Measurements from ENCODE around the gene DIP2C. TPM values are rescaled to one million over a fixed set of nuclear protein-coding genes. Genes with fewer than 3 reads are reported as not detected.

Gene DIP2C
- total and polyA plus RNA-seq, 2 donors = 21.0 to 24.3 TPM

DNA sequence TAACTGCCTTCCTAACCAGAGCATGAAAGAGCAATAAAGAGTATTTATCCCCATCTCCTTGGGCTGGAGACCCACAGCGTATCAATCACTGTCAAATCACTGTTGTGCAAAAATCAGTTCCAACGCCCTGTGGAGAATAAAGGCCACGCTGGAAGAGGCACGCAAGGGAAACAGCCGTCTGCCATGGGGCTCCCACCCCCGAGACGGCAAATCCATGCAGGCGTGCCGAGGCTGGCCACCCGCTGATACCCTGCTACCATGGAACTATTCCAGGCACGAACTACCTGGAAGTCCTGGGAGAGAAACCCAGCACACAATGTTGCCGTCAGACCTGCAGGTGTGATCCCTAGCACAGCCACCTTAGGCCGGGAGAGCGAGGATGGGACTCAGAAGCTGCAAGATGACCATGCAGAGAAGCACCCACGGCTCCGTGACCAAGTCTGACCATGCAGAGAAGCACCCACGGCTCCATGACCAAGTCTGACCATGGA is 185.3 kb downstream of the DIP2C start:
- WGBS = 96% methylated on average over 17 of the region's 17 CpGs
- Histone ChIP-seq H3K4me3 (ENCODE audit: low read depth, low read length) (no peak overlapping the region), H3K36me3 (ENCODE audit: insufficient read depth) (no peaks in the 10 kb centered on the region), H3K4me1 (ENCODE audit: insufficient read depth) (no peaks in the 10 kb centered on the region), H3K27ac (ENCODE audit: low read depth) (no peak overlapping the region)
- no peak for DNase-seq (ENCODE audit: extremely low spot score)

DNA sequence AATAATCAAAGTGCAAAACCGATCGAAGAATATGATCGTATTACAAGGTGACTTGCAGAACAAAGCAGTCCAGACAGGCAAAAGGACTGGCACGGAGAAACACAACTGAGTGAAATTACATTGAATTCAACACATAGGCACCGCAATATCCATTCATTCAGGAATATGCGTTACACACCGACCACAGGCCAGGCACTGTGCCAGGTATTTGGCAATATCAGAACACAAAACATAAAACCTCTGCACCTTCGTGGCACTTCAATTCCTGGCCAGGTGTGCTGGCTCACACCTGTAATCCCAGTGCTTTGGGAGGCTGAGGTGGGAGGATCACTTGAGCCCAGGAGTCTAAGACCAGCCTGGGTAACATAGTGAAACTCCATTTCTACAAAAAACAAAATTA is 187.9 kb downstream of the DIP2C start:
- no peak overlapping the region for H3K27ac ChIP-seq (ENCODE audit: low read depth)
- H3K4me1 ChIP-seq (ENCODE audit: insufficient read depth) = no peaks in the 10 kb centered on the region
- 79% methylated on average over 8 of the region's 8 CpGs for WGBS
- no peak overlapping the region for H3K4me3 ChIP-seq (ENCODE audit: low read depth, low read length)
- no peak for DNase-seq (ENCODE audit: extremely low spot score)
- H3K36me3 ChIP-seq (ENCODE audit: insufficient read depth) = no peaks in the 10 kb centered on the region

DNA sequence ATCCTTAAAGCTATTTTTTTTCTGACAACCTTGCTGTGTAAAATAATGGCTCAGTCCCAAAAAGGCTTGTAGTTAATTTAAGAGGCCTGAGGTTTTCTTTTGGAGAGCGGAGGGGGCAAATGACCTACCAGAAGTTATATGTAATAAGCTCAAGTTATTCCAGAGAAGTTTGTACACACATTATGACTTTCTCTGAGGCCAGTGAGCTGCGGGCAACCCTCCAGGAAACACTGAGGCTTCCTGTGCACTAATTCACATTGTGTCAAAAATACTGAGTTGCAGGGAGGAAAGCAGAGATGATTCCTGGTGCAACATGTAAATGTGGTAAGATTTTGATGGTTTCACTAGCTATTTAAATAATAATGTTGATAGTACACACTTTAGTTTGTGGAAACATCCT is 188.6 kb downstream of the DIP2C start:
- H3K4me1 ChIP-seq (ENCODE audit: insufficient read depth) = no peaks in the 10 kb centered on the region
- 30% methylated on average over 2 of the region's 2 CpGs for WGBS
- no peak for DNase-seq (ENCODE audit: extremely low spot score)
- H3K27ac ChIP-seq (ENCODE audit: low read depth) = no peak overlapping the region
- no peak overlapping the region for H3K4me3 ChIP-seq (ENCODE audit: low read depth, low read length)
- no peaks in the 10 kb centered on the region for H3K36me3 ChIP-seq (ENCODE audit: insufficient read depth)

DNA sequence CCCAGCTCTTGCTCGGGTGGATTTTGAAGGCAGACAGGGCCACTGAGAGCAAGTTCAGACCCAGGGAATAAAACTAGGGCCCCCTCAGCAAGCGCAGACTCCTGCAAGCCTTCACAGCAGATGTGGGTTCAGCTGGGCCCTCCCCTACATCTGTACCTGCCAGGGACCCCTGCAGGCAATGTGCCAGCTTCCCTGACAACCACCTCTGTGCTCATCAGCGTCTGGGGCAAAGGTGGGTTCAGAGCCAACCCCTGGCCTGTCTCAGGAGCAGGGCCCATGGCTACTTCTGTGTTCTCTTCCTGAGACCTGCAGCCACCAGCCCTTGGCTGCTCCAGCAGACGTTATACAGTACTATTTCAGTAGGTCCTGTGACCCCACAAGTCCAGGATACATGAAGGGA is 189.5 kb downstream of the DIP2C start:
- Histone ChIP-seq H3K4me1 (ENCODE audit: insufficient read depth) (no peaks in the 10 kb centered on the region), H3K27ac (ENCODE audit: low read depth) (no peak overlapping the region), H3K36me3 (ENCODE audit: insufficient read depth) (no peaks in the 10 kb centered on the region), H3K4me3 (ENCODE audit: low read depth, low read length) (no peak overlapping the region)
- WGBS = 71% methylated on average over 4 of the region's 4 CpGs
- no peak for DNase-seq (ENCODE audit: extremely low spot score)

DNA sequence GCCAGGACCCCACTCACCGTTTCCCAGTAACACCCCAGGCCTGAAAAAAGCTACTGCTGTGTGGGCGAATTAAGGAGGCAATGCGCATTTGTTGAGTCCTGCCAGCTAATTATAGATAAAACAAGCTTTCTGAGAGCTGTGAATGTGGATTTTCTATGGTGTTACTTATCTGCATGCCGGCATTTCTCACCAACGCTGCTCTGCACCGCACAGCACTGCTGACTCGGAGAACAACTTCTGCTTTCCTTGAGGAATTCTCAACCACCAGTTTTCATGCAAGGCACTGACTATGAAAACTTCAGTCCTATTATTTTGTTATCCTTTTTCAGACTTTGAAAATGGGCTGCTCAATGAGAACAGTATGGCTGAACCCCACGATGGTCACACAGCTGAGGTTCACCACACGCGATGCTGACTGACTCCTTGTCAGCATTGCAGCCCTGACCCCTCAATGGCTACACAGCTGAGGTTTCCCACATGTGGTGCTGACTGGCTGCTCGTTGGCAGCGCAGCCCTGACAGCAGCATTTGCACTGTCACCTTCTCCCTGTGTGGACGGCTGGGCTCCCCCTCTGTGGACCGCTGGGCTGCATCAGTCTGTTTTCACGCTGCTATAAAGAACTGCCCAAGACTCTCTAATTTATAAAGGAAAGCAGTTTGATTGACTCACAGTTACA is 190.6 kb downstream of the DIP2C start:
- no peak overlapping the region for H3K4me3 ChIP-seq (ENCODE audit: low read depth, low read length)
- H3K27ac ChIP-seq (ENCODE audit: low read depth) = no peak overlapping the region
- no peak for DNase-seq (ENCODE audit: extremely low spot score)
- H3K4me1 ChIP-seq (ENCODE audit: insufficient read depth) = no peaks in the 10 kb centered on the region
- H3K36me3 ChIP-seq (ENCODE audit: insufficient read depth) = no peaks in the 10 kb centered on the region
- 87% methylated on average over 15 of the region's 15 CpGs for WGBS

DNA sequence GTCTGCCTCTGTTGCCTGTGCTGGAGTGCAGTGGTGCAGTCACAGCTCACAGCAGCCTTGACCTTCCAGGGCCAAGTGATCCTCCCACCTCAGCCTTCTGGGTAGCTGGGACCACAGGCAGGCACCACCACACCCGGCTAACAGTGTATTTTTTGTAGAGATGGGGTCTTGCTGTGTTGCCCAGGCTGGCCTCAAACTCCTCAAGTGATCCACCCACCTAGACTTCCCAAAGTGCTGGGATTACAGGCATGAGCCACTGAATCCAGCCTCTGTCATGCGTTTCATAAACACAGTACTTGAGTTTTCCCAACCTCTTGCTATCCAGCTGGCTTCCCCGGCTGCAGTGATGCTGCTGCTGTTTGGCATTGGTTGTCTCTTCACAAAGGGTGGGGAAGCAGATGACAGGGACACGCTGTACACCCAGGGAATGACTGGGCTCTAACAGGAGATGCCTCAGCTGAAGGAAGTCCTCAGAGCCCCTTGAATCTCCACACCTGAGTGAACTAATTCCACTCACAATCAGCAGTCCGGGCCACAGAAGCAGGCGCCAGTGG is 191.5 kb downstream of the DIP2C start:
- H3K4me1 ChIP-seq (ENCODE audit: insufficient read depth) = no peaks in the 10 kb centered on the region
- H3K27ac ChIP-seq (ENCODE audit: low read depth) = no peak overlapping the region
- 75% methylated on average over 6 of the region's 6 CpGs for WGBS
- no peak overlapping the region for H3K4me3 ChIP-seq (ENCODE audit: low read depth, low read length)
- no peaks in the 10 kb centered on the region for H3K36me3 ChIP-seq (ENCODE audit: insufficient read depth)
- DNase-seq (ENCODE audit: extremely low spot score) = no peak

DNA sequence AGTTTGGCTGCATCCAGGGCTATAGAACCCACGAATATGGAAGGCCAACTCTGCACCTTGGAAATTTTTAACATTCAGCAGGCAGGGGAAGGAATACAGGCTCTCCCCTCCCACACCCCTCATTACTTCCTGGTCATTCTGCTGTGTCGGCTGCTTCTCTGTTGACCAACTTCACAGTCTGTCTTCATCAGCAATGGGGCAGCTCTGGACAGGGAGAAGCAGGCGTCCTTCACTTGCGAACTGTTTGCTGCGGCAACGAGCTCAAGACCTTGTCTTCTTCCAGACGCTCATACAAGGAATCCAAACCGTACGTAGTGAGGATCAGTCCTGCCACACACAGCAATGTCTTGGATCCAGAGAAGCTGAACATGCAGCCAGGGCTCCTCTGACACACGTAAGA is 192.2 kb downstream of the DIP2C start:
- H3K4me3 ChIP-seq (ENCODE audit: low read depth, low read length) = no peak overlapping the region
- H3K4me1 ChIP-seq (ENCODE audit: insufficient read depth) = no peaks in the 10 kb centered on the region
- H3K27ac ChIP-seq (ENCODE audit: low read depth) = no peak overlapping the region
- no peak for DNase-seq (ENCODE audit: extremely low spot score)
- WGBS = 91% methylated on average over 10 of the region's 10 CpGs
- no peaks in the 10 kb centered on the region for H3K36me3 ChIP-seq (ENCODE audit: insufficient read depth)

DNA sequence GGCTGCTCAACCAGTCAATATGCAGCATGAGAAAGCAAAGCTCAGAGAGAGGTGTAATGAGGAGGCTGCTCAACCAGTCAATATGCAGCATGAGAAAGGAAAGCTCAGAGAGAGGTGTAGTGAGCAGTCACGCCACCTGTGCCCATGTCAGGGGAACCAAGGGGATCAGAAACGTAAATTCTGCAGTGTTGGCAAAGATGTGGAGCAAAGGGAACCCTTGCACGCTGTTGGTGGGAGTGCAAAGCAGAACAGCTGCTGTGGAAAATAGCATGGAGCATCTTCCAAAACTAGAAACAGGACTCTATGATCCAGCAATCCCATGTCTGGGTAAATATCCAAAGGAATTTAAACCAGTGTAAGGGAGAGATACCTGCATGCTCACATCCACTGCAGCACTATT is 194.9 kb downstream of the DIP2C start:
- Histone ChIP-seq H3K4me3 (ENCODE audit: low read depth, low read length) (no peak overlapping the region), H3K36me3 (ENCODE audit: insufficient read depth) (no peaks in the 10 kb centered on the region), H3K27ac (ENCODE audit: low read depth) (no peak overlapping the region), H3K4me1 (ENCODE audit: insufficient read depth) (no peaks in the 10 kb centered on the region)
- no peak for DNase-seq (ENCODE audit: extremely low spot score)
- WGBS = 74% methylated on average over 3 of the region's 3 CpGs

DNA sequence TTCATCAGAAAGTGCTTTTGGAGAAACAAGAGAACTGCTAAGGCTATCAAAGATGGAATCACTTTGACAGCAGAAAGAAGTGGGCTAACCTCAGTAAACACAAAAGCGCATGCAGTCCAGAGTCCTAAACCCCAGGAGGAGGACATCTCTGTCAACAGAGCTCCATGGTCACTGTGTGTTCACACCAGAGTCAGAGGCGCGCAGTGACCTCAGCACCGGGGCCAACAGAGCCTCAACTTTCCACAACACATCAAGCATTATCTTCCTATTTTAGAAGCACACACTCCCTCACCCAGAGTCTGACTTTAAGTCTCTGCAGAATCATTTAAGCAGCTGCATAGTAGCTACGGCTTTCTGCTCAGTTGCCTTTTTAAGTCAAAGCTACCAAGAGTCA is 195.3 kb downstream of the DIP2C start:
- H3K4me1 ChIP-seq (ENCODE audit: insufficient read depth) = no peaks in the 10 kb centered on the region
- H3K27ac ChIP-seq (ENCODE audit: low read depth) = no peak overlapping the region
- no peak overlapping the region for H3K4me3 ChIP-seq (ENCODE audit: low read depth, low read length)
- no peaks in the 10 kb centered on the region for H3K36me3 ChIP-seq (ENCODE audit: insufficient read depth)
- DNase-seq (ENCODE audit: extremely low spot score) = no peak
- 61% methylated on average over 5 of the region's 5 CpGs for WGBS

DNA sequence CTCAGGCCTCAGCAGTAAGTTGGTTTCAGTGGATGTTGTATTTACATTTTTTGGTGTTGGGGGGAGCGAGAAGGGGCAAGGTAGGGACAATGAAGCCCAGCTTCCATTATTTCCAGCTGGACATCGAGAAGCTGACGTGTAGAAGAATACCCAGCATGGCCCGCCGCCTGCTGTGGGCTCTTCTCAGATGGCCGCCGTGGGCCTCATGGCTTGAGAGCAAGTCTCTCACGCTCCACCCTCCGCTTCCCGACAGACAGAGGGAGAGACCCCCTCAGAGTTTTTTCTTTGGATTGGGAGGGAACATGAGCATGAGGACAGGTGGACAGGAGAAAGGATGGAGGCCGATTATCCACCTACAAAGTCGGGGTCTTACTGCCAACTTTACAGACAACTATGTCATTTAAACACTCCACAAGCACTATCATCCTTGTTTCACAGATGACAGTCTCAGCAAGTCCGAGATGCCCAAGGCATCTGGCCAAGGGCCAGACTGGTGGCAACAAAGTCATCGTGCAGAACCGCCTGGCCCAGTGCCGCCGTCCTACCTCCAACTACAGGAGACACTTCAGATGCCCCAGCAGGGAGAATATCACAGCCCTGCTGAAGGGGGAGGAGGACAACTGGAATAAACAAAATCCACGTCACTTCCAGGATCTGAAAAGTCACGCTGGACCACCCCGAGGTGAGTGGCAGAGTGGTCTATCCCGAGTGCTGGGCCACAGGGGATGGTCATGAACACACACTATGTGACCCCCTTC is 195.9 kb downstream of the DIP2C start:
- WGBS = 92% methylated on average over 21 of the region's 21 CpGs
- no peaks in the 10 kb centered on the region for H3K36me3 ChIP-seq (ENCODE audit: insufficient read depth)
- H3K27ac ChIP-seq (ENCODE audit: low read depth) = no peak overlapping the region
- H3K4me1 ChIP-seq (ENCODE audit: insufficient read depth) = no peaks in the 10 kb centered on the region
- no peak overlapping the region for H3K4me3 ChIP-seq (ENCODE audit: low read depth, low read length)
- no peak for DNase-seq (ENCODE audit: extremely low spot score)

DNA sequence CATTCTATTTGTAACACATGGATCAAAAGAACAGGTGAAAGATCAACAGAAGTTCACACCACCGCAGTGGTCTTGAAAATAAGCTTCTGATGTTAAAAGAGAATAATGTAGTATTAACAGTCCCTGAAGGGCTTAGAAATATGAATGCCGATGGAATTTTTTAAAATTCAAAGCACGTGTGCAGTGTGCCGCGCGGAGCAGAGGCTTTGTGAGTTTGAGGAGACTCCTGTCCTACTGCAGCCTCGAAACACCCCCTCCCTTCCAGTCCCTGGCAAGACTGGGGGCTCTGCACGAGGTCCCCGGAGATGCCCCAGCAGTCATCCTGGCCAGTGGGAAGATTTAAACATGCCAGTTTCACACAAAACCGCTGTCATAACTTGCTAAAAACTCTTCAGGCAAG is 196.6 kb downstream of the DIP2C start:
- no peaks in the 10 kb centered on the region for H3K4me1 ChIP-seq (ENCODE audit: insufficient read depth)
- DNase-seq (ENCODE audit: extremely low spot score) = no peak

DNA sequence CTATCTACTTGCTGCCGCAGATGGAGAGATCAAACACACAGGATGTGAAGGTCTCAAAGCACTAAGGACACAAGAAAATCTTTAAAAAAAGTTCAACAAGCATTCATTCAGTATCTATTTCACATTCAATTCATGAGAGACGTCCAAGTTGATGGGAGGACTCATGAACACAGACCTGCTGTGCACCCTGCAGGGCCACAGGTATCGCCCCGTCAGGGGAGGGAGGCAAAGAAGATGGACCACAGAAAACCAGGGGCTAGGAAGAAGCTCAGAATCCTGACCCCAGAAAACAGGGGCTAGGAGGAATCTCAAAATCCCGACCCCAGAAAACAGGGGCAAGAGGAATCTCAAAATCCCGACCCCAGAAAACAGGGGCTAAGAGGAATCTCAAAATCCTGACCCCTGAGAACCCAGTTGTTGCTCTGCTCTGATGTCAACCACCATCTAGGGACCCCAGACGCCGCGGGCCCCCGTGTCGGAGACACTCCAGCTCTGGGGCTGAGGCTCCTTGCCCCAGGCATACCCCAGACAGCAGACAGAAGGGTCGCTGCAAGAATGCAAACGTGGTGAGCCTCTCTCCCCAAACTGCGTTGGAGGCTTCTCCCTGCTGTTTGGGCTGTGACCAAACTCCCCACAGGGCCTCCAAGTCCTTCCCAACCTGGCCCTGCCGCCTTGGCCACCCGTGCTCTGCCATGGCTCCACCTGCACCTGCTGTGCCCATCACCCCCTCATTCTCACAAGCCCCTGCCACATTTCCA is 197.6 kb downstream of the DIP2C start:
- Histone ChIP-seq H3K4me1 (ENCODE audit: insufficient read depth) (no peaks in the 10 kb centered on the region), H3K27ac (ENCODE audit: low read depth) (no peak overlapping the region), H3K4me3 (ENCODE audit: low read depth, low read length) (no peak overlapping the region), H3K36me3 (ENCODE audit: insufficient read depth) (no peaks in the 10 kb centered on the region)
- DNase-seq (ENCODE audit: extremely low spot score) = no peak
- WGBS = 83% methylated on average over 16 of the region's 16 CpGs

More for the DNA sequence above, 196.6 kb downstream of the DIP2C start:
- Histone ChIP-seq H3K4me3 (ENCODE audit: low read depth, low read length) (no peak overlapping the region), H3K27ac (ENCODE audit: low read depth) (no peak overlapping the region), H3K36me3 (ENCODE audit: insufficient read depth) (no peaks in the 10 kb centered on the region)
- whole genome bisulfite sequencing = 80% methylated on average over 10 of the region's 10 CpGs

DNA sequence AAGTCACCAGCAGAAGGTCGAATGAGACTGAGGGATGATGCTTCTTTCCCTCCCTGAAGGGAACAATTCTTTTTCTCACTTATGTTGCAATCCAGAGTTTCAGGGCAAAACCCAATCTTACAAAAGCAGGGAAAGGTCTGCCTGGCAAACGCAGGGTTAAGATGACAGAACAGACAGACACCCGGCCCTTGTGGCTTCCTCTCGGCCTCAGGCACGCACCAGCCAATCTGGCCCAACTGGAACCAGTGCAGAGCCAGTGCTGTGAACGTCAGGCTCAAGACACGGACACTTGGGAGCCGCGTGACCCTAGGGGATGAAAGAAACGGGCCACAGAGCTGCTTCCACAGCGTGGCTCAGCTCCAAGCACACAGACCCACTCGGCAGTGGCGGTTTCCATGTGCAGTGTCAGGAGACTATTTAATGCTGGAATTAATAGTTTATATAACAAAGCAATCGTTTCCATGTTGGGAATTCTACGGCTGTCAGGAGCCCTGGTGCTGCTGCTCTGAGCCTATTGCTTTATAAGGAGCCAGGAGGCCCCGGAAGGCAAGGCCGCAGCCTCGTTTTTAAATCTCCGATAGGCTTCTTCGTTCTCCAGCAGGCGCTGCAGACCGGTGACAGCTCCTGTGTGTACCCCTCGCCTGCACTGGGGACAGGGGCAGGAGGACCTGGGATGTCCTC is 198.4 kb downstream of the DIP2C start:
- Histone ChIP-seq H3K27ac (ENCODE audit: low read depth) (no peak overlapping the region), H3K4me1 (ENCODE audit: insufficient read depth) (no peaks in the 10 kb centered on the region), H3K4me3 (ENCODE audit: low read depth, low read length) (no peak overlapping the region), H3K36me3 (ENCODE audit: insufficient read depth) (no peaks in the 10 kb centered on the region)
- DNase-seq (ENCODE audit: extremely low spot score) = no peak
- 25% methylated on average over 23 of the region's 23 CpGs for WGBS

All from urinary bladder (tissue), 4 donors.